Fibroblast of mammary gland (primary cell): ENCODE data around the gene TBC1D22A.

Experiments
- DNase-seq: peaks from one replicate; pipeline ENCODE4 v3.0.0-alpha.2; 2010; ENCODE audit warnings: low read depth
- H3K4me3 ChIP-seq: 2 replicates; pipeline ENCODE4 v1.5.1; 2011; ENCODE audit warnings: low read depth, mild to moderate bottlenecking, low read length, moderate library complexity; ENCODE audit not compliant: control insufficient read depth
- TF ChIP-seq, protein P1 (sequence below): conservative IDR thresholded peaks from 2 replicates; pipeline ENCODE4 v1.5.1; 2011; ENCODE audit warnings: low read depth, low read length, inconsistent platforms; ENCODE audit not compliant: control insufficient read depth, insufficient read depth

The TBC1D22A gene

GRCh38 chr22:47043835-47044721 is 281.6 kb downstream of the TBC1D22A start:
- TF ChIP-seq, protein P1, sequence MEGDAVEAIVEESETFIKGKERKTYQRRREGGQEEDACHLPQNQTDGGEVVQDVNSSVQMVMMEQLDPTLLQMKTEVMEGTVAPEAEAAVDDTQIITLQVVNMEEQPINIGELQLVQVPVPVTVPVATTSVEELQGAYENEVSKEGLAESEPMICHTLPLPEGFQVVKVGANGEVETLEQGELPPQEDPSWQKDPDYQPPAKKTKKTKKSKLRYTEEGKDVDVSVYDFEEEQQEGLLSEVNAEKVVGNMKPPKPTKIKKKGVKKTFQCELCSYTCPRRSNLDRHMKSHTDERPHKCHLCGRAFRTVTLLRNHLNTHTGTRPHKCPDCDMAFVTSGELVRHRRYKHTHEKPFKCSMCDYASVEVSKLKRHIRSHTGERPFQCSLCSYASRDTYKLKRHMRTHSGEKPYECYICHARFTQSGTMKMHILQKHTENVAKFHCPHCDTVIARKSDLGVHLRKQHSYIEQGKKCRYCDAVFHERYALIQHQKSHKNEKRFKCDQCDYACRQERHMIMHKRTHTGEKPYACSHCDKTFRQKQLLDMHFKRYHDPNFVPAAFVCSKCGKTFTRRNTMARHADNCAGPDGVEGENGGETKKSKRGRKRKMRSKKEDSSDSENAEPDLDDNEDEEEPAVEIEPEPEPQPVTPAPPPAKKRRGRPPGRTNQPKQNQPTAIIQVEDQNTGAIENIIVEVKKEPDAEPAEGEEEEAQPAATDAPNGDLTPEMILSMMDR: no peak
- no peak overlapping the region for H3K4me3 ChIP-seq
- DNase-seq: peak; percentile 14

GRCh38 chr22:47044722-47045535 is 282.5 kb downstream of the TBC1D22A start:
- no peak overlapping the region for H3K4me3 ChIP-seq
- TF ChIP-seq, protein P1: no peak
- no peak for DNase-seq

- TF ChIP-seq, protein P1: no peak
- no peak overlapping the region for H3K4me3 ChIP-seq
- DNase-seq: no peak
Measured at GRCh38 chr22:47045691-47046410, 283.4 kb downstream of the TBC1D22A start.

DNA sequence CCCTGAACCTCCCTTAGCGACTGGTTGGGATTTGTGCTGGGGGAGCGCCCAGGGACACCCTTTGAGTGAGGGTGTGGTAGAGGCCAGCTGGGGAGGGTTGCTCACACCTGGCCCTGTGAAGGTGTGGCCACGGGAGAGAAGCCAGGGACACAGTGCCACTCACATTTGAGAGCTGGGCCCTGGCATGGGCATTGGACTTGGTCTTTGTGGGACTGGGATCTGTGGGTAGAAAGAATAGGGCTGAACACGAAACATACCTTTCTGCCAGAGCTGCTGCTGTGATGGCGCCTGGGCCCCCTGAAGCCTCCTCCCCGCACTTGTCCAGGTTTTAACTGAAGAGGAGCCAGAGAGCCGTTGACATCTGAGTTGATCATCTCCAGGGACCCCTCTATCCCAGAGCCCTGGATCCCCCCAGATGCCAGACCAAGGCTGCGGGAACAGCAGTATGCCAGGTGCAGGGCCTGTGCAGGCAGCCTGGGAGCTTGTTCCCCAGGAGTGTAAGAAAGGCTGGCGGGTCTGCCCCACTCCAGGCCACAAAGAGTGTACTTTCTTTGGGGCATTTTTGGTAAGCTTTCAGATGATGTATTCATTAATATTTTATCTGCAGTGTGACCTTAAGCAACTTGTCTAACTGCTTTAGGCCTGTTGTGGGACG is 284.1 kb downstream of the TBC1D22A start:
- TF ChIP-seq, protein P1: no peak
- no peak for DNase-seq
- no peak overlapping the region for H3K4me3 ChIP-seq

DNA sequence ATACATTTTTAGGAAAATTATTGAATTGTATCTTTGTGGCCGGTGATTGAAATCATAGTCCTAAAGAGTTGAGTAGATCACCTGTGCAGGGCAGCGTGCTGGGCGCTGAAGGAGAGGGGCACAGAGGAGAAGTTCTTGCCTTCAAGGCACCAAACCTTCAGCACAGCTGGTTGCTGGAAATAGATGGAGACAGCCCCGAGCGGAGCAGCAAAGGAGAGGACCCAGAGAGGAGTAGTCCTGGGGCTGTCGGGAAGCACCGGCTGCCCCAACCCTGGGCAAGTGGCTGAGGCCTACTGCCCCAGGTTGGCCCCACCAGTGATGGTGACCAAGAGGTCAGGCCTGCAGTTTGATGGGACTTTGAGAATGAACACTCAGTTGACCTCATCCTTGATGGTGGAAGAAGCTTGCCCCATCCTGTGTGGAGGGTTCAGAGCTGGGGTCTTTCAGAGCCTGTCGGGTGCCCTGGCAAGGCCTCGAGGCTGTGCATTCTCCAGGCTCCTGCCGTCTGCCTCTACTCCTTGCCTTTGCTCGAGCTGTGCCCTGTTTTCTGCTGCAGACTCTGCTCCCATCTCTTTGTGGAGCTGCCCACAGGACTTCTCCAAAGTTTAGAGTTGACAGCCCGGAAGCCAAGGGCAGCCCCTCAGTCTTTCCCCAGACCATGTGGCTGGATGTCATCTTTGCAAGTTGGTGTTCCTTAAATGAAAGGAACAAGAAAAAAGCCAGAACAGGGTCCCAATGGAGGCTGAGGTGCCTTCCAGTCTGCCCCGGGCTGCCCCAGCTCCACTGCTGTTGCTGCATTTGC is 285.1 kb downstream of the TBC1D22A start:
- no peak for DNase-seq

More for the DNA sequence above, 285.1 kb downstream of the TBC1D22A start:
- TF ChIP-seq, protein P1: no peak
- no peak overlapping the region for H3K4me3 ChIP-seq
